ENCODE data around the gene GRK1. TPM values are rescaled to one million over a fixed set of nuclear protein-coding genes. Genes with fewer than 3 reads are reported as not detected.

Gene GRK1
- total and polyA plus RNA-seq, 2 experiments from 2014 or later = not detected

DNA sequence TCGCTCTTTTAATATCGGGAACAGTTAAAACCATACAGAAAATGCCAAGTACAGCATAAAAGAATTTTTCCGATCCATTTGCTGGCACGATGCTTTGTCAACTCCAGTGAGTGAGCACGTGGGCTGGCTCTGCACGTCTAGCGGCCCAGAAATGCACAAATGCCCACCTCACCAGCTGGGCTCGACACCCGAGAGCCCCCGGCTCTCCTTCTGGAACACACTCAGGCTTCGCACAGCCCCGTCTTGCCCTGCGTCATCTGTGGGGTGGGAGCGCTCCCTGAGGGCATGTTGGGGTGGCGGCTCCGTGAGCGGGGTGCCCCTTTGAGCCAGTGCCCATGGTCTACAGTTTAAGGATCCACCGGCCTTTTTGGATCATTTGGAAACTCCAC, 33.5 kb upstream of the GRK1 start:
- Mint-ChIP-seq H3K4me1 (no peaks in the 10 kb centered on the region; the same call in 2 of the 3 replicates), H3K36me3 (ENCODE audit: low read depth) (peaks cover 75% of the 10 kb centered on the region)

More for the DNA sequence above, 33.5 kb upstream of the GRK1 start:
- Histone ChIP-seq H3K4me1 (ENCODE audit: insufficient read depth) (no peaks in the 10 kb centered on the region), H3K27me3 (ENCODE audit: insufficient read depth) (no peaks in the 10 kb centered on the region), H3K36me3 (ENCODE audit: insufficient read depth) (peaks cover 11% of the 10 kb centered on the region; the same call in 1 of the 2 replicates), H4K20me1 (replicated peaks; ENCODE audit: insufficient read depth) (peaks cover 3% of the 10 kb centered on the region), H3K9me2 (ENCODE audit: insufficient read depth) (no peaks in the 10 kb centered on the region), H3F3A (replicated peaks; ENCODE audit: low read depth) (no peaks in the 10 kb centered on the region), H3K4me2 (no peak overlapping the region), H3K4me3 (no peak overlapping the region), H3K27ac (ENCODE audit: low read depth) (no peak overlapping the region), H3K79me2 (replicated peaks; ENCODE audit: insufficient read depth) (peaks cover 14% of the 10 kb centered on the region), H2AFZ (no peak overlapping the region)
- DNase-seq (ENCODE audit: low spot score) = no peak
- Mint-ChIP-seq H3K9me3 (no peaks in the 10 kb centered on the region), H3K4me3 (no peak overlapping the region), H3K27me3 (ENCODE audit: insufficient read depth, low read depth, poor library complexity) (peaks cover 12% of the 10 kb centered on the region), H3K27ac (no peak overlapping the region)
- no peak for ATAC-seq
- TF ChIP-seq STAT1 (IDR thresholded peaks at IDR 0.05; ENCODE audit: unreplicated experiment) (no peak), EZH2phosphoT487 (IDR thresholded peaks at IDR 0.05; ENCODE audit: unreplicated experiment) (no peak), ZNF331 (CRISPR knock-in tag; IDR thresholded peaks at IDR 0.05; ENCODE audit: low read depth) (no peak), POLR2AphosphoS5 (IDR thresholded peaks at IDR 0.05; ENCODE audit: low read depth) (no peak)
- TF ChIP-seq, protein P1, sequence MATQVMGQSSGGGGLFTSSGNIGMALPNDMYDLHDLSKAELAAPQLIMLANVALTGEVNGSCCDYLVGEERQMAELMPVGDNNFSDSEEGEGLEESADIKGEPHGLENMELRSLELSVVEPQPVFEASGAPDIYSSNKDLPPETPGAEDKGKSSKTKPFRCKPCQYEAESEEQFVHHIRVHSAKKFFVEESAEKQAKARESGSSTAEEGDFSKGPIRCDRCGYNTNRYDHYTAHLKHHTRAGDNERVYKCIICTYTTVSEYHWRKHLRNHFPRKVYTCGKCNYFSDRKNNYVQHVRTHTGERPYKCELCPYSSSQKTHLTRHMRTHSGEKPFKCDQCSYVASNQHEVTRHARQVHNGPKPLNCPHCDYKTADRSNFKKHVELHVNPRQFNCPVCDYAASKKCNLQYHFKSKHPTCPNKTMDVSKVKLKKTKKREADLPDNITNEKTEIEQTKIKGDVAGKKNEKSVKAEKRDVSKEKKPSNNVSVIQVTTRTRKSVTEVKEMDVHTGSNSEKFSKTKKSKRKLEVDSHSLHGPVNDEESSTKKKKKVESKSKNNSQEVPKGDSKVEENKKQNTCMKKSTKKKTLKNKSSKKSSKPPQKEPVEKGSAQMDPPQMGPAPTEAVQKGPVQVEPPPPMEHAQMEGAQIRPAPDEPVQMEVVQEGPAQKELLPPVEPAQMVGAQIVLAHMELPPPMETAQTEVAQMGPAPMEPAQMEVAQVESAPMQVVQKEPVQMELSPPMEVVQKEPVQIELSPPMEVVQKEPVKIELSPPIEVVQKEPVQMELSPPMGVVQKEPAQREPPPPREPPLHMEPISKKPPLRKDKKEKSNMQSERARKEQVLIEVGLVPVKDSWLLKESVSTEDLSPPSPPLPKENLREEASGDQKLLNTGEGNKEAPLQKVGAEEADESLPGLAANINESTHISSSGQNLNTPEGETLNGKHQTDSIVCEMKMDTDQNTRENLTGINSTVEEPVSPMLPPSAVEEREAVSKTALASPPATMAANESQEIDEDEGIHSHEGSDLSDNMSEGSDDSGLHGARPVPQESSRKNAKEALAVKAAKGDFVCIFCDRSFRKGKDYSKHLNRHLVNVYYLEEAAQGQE (IDR thresholded peaks at IDR 0.05; ENCODE audit: unreplicated experiment) = no peak
- TF ChIP-seq, protein P2, sequence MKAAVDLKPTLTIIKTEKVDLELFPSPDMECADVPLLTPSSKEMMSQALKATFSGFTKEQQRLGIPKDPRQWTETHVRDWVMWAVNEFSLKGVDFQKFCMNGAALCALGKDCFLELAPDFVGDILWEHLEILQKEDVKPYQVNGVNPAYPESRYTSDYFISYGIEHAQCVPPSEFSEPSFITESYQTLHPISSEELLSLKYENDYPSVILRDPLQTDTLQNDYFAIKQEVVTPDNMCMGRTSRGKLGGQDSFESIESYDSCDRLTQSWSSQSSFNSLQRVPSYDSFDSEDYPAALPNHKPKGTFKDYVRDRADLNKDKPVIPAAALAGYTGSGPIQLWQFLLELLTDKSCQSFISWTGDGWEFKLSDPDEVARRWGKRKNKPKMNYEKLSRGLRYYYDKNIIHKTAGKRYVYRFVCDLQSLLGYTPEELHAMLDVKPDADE (IDR thresholded peaks at IDR 0.05) = no peak
- TF ChIP-seq, protein P3, sequence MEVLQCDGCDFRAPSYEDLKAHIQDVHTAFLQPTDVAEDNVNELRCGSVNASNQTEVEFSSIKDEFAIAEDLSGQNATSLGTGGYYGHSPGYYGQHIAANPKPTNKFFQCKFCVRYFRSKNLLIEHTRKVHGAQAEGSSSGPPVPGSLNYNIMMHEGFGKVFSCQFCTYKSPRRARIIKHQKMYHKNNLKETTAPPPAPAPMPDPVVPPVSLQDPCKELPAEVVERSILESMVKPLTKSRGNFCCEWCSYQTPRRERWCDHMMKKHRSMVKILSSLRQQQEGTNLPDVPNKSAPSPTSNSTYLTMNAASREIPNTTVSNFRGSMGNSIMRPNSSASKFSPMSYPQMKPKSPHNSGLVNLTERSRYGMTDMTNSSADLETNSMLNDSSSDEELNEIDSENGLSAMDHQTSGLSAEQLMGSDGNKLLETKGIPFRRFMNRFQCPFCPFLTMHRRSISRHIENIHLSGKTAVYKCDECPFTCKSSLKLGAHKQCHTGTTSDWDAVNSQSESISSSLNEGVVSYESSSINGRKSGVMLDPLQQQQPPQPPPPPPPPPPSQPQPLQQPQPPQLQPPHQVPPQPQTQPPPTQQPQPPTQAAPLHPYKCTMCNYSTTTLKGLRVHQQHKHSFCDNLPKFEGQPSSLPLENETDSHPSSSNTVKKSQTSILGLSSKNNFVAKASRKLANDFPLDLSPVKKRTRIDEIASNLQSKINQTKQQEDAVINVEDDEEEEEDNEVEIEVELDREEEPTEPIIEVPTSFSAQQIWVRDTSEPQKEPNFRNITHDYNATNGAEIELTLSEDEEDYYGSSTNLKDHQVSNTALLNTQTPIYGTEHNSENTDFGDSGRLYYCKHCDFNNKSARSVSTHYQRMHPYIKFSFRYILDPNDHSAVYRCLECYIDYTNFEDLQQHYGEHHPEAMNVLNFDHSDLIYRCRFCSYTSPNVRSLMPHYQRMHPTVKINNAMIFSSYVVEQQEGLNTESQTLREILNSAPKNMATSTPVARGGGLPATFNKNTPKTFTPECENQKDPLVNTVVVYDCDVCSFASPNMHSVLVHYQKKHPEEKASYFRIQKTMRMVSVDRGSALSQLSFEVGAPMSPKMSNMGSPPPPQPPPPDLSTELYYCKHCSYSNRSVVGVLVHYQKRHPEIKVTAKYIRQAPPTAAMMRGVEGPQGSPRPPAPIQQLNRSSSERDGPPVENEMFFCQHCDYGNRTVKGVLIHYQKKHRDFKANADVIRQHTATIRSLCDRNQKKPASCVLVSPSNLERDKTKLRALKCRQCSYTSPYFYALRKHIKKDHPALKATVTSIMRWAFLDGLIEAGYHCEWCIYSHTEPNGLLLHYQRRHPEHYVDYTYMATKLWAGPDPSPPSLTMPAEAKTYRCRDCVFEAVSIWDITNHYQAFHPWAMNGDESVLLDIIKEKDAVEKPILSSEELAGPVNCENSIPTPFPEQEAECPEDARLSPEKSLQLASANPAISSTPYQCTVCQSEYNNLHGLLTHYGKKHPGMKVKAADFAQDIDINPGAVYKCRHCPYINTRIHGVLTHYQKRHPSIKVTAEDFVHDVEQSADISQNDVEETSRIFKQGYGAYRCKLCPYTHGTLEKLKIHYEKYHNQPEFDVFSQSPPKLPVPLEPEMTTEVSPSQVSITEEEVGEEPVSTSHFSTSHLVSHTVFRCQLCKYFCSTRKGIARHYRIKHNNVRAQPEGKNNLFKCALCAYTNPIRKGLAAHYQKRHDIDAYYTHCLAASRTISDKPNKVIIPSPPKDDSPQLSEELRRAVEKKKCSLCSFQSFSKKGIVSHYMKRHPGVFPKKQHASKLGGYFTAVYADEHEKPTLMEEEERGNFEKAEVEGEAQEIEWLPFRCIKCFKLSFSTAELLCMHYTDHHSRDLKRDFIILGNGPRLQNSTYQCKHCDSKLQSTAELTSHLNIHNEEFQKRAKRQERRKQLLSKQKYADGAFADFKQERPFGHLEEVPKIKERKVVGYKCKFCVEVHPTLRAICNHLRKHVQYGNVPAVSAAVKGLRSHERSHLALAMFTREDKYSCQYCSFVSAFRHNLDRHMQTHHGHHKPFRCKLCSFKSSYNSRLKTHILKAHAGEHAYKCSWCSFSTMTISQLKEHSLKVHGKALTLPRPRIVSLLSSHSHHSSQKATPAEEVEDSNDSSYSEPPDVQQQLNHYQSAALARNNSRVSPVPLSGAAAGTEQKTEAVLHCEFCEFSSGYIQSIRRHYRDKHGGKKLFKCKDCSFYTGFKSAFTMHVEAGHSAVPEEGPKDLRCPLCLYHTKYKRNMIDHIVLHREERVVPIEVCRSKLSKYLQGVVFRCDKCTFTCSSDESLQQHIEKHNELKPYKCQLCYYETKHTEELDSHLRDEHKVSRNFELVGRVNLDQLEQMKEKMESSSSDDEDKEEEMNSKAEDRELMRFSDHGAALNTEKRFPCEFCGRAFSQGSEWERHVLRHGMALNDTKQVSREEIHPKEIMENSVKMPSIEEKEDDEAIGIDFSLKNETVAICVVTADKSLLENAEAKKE (CRISPR knock-in tag; IDR thresholded peaks at IDR 0.05) = no peak

Measured in GM23338 (cell line).